Central memory CD4-positive, alpha-beta T cell (primary cell): ENCODE results near the gene MYD88.
A peak's percentile ranks its signal among the peaks of the same experiment; 100 is the strongest.
"Not testable (repeated sequence)": the region's sequence is repeated elsewhere in the genome, so short reads cannot be mapped to it uniquely, and the experiment has no call there.

Experiments
- DNase-seq: peaks from one replicate; pipeline ENCODE4 v3.0.0; 2022

MYD88 gene

GRCh38 chr3:38127611-38128302 is 10.7 kb upstream of the MYD88 start:
- no peak for DNase-seq

- DNase-seq: no peak
Measured at GRCh38 chr3:38128303-38128655, 10.2 kb upstream of the MYD88 start.

DNA sequence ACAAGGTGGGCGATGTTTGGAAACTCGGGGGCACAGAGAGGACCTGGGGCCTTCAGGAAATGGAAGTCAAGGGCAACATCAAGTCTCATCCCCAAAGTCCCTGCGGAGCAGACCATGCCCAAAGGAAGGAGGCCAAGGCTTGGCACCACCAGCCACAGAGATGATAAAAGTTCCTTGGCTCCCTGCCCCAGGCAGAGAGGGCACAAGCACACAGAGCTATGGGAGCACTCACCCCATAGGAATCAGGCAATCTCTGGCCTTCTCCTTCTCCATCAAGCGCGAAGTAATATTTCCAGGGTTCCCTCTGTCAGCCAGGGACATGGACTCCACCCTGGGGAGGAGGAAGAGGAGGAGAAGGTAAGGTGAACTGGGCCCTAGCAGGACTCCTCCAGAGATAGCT is 9.4 kb upstream of the MYD88 start:
- DNase-seq: no peak

- DNase-seq: no peak
Measured at GRCh38 chr3:38130631-38131065, 7.8 kb upstream of the MYD88 start.

DNA sequence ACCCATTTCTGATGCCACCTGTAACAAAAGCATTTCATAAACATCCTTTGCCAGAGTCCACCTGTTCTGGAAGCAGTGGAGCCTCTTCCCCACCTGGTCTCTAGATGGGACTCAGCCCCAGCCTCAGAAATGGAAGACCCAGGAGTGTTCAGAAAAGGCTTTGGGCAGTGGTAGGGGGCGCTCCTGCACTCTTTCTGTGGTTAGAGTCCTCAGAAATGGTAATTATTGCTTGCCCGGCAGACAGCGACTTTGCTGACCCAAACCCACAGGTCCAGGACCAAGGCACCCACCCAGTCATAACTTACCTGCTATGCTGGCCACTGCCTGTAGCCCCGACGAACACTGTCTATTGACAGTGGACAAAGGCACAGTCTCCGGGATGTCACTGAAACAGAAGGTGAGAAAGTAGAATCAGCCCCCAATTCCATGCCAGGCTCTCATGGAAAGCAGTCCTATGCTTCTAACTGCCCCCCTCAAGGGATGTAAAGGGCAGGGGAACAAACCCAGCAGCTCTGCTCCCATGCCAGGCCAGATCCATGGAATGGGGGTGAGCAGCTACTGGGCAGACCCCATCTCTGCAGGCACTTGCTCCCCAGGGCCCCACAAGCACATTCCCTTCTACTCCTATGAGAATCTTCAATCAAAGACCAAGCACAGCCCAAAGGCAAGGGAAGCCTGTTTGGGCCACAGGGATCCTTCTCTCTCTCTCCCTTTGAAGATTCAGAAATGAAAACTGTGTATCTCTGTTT is 6.7 kb upstream of the MYD88 start:
- no peak for DNase-seq

GRCh38 chr3:38133209-38133556 is 5.3 kb upstream of the MYD88 start:
- DNase-seq: no peak

GRCh38 chr3:38133557-38134405 is 4.7 kb upstream of the MYD88 start:
- DNase-seq: no peak

DNA sequence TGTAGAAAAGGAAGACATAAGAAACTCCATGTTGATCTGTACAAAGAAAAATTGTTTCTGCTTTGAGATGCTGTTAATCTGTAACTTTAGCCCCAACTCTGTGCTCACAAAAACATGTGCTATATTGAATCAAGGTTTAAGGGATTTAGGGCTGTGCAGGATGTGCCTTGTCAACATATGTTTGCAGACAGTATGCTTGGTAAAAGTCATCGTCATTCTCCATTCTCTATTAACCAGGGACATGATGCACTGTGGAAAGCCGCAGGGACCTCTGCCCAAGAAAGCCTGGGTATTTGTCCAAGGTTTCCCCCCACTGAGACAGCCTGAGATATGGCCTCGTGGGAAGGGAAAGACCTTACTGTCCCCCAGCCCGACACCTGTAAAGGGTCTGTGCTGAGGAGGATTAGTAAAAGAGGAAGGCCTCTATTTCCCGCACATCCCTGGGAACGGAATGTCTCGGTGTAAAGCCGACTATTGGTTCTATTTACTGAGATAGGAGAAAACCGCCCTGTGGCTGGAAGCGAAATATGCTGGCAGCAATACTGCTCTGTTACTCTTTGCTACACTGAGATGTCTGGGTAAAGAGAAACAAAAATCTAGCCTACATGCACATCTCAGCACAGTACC is 3.8 kb upstream of the MYD88 start:
- DNase-seq: not testable (repeated sequence)

GRCh38 chr3:38135621-38136277 is 2.7 kb upstream of the MYD88 start:
- DNase-seq: peak; percentile 56

DNA sequence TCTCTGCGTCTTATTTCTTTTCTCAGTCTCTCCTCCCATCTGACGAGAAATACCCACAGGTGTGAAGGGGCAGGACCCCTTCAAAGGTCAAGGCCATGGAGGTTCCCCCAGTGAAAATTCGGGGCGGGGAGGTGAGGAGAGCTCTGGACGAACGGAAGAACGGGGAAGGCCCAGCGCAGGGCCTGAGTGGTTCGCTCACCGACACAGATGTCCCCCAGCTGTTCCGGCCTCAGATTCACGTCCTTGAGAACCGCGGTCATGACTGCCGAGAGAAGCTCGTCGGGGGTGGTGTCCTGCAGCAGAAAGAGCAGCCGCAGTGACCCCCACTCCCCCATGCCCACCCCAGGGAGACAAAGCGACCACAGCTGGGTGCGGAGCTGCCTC is 2.1 kb upstream of the MYD88 start:
- no peak for DNase-seq

DNA sequence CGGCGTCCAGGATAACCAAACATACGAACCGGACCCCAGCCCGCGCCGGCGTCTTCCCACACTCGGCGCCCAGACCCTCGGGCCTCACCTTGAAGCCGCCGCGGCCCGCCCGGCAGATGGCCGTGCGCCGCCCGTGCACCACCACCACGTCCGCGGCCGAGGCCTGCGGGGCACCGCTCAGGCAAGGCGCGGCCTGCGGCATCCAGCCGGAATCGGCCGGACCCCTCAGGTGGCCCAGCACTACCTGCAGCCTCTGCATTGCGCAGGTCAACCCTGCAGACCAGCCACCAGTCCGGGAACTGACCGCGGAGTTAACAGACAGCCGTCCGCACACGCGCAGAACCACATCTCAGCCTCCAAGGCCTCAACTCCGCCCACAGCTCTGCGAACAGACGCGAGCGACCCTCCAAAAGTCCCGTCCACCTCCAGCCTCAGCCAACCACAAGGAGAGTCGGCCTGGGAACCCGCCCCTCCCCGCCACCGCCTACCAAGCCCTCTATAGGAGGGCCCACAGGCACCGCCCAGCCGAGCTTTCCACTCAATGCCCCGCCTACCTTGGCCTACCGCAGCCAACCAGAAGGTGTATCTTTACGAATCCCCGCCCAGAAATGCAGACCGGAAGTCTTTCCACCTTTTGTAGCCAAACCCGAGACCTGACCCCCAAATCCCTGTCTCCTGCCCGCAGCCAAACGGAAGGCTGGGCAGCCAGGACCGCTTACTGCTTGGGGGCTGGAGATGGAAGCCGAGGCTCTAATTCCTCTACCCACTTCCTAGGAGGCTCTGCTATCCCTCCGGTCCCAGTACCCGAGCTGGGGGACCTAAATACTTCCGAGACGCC is 1.5 kb upstream of the MYD88 start, which contains the start of gene ACAA1:
Gene ACAA1 (minus strand): TSS at position 351 of the 838 bp plus-strand sequence. CDS start 92 bp downstream, at position 259.
- DNase-seq: peak; percentile 94

- DNase-seq: peak; percentile 12
Measured at GRCh38 chr3:38137615-38138348, 679 bp upstream of the MYD88 start.

- DNase-seq: no peak
Measured at GRCh38 chr3:38139191-38139590, 730 bp downstream of the MYD88 start.

- DNase-seq: no peak
Measured at GRCh38 chr3:38139652-38140051, 1.2 kb downstream of the MYD88 start.

DNA sequence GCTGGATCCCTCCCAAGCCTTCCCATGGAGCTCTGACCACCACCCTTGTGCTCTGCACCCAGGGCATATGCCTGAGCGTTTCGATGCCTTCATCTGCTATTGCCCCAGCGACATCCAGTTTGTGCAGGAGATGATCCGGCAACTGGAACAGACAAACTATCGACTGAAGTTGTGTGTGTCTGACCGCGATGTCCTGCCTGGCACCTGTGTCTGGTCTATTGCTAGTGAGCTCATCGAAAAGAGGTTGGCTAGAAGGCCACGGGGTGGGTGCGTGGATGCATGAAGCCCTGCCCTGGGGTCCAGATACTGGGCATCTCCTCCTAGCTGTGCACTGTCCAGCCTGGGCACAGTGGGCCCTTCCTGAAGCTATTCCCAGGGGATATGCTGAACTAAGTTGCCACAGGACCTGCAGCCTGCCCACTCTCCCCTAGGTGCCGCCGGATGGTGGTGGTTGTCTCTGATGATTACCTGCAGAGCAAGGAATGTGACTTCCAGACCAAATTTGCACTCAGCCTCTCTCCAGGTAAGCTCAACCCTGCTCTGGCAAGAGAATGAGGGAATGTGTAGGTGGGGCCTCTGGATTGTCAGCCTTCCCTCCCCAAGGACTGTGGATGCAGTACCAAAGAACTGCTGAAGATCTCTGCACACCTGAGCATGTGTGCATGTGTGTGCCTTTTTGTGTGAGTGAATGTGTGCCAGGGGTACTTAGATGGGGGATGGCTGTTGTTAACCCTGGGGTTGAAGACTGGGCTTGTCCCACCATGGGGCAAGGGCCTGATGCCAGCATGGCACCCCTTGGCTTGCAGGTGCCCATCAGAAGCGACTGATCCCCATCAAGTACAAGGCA is 2.1 kb downstream of the MYD88 start:
- DNase-seq: no peak

DNA sequence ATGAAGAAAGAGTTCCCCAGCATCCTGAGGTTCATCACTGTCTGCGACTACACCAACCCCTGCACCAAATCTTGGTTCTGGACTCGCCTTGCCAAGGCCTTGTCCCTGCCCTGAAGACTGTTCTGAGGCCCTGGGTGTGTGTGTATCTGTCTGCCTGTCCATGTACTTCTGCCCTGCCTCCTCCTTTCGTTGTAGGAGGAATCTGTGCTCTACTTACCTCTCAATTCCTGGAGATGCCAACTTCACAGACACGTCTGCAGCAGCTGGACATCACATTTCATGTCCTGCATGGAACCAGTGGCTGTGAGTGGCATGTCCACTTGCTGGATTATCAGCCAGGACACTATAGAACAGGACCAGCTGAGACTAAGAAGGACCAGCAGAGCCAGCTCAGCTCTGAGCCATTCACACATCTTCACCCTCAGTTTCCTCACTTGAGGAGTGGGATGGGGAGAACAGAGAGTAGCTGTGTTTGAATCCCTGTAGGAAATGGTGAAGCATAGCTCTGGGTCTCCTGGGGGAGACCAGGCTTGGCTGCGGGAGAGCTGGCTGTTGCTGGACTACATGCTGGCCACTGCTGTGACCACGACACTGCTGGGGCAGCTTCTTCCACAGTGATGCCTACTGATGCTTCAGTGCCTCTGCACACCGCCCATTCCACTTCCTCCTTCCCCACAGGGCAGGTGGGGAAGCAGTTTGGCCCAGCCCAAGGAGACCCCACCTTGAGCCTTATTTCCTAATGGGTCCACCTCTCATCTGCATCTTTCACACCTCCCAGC is 2.9 kb downstream of the MYD88 start:
- DNase-seq: no peak

- DNase-seq: no peak
Measured at GRCh38 chr3:38141952-38142273, 3.5 kb downstream of the MYD88 start.

GRCh38 chr3:38142959-38143358 is 4.5 kb downstream of the MYD88 start:
- DNase-seq: no peak

- DNase-seq: no peak
Measured at GRCh38 chr3:38143511-38143910, 5.0 kb downstream of the MYD88 start.
